Mucosa of stomach (tissue), 1 donor: ENCODE data around the gene DDX46.
"Not testable (repeated sequence)": the region's sequence is repeated elsewhere in the genome, so short reads cannot be mapped to it uniquely, and the experiment has no call there.

Source experiments
- H3K27me3 ChIP-seq: one replicate; pipeline ENCODE4 v1.7.0; 2013; ENCODE audit warnings: mild to moderate bottlenecking, low read length; ENCODE audit not compliant: control insufficient read depth, insufficient read depth
- H3K36me3 ChIP-seq: one replicate; pipeline ENCODE4 v1.7.0; 2013; ENCODE audit warnings: low read length; ENCODE audit not compliant: control insufficient read depth, insufficient read depth
- H3K4me1 ChIP-seq: one replicate; pipeline ENCODE4 v1.7.0; 2013; ENCODE audit warnings: mild to moderate bottlenecking, low read length; ENCODE audit not compliant: control insufficient read depth, insufficient read depth
- H3K4me3 ChIP-seq: one replicate; pipeline ENCODE4 v1.7.0; 2013; ENCODE audit warnings: low read length
- H3K9ac ChIP-seq: one replicate; pipeline ENCODE4 v1.7.0; 2013; ENCODE audit warnings: mild to moderate bottlenecking, low read length, moderate library complexity
- H3K9me3 ChIP-seq: one replicate; pipeline ENCODE4 v1.7.0; 2013; ENCODE audit warnings: mild to moderate bottlenecking, low read length, moderate library complexity; ENCODE audit not compliant: control insufficient read depth
- donor health status: Pancreatic carcinoma.

The DDX46 gene

GRCh38 chr5:134851307-134851923, 92.8 kb downstream of the DDX46 start:
- no peak overlapping the region for H3K4me3 ChIP-seq
- H3K4me1 ChIP-seq = peaks cover 16% of the 10 kb centered on the region
- peaks cover 6% of the 10 kb centered on the region for H3K36me3 ChIP-seq
- no peaks in the 10 kb centered on the region for H3K27me3 ChIP-seq
- no peaks in the 10 kb centered on the region for H3K9me3 ChIP-seq
- H3K9ac ChIP-seq = no peak overlapping the region

GRCh38 chr5:134856465-134856864, 97.9 kb downstream of the DDX46 start:
- H3K9ac ChIP-seq, H3K4me3 ChIP-seq, H3K27me3 ChIP-seq, H3K9me3 ChIP-seq, H3K36me3 ChIP-seq, H3K4me1 ChIP-seq: not testable (repeated sequence)

- no peaks in the 10 kb centered on the region for H3K27me3 ChIP-seq
- H3K9me3 ChIP-seq = no peaks in the 10 kb centered on the region
- H3K9ac ChIP-seq = no peak overlapping the region
- peaks cover 6% of the 10 kb centered on the region for H3K36me3 ChIP-seq
- H3K4me1 ChIP-seq = no peaks in the 10 kb centered on the region
- no peak overlapping the region for H3K4me3 ChIP-seq
These were observed 98.8 kb downstream of the DDX46 start for GRCh38 chr5:134857401-134857800.

GRCh38 chr5:134864707-134865106, 106.1 kb downstream of the DDX46 start:
- Histone ChIP-seq H3K4me3 (no peak overlapping the region), H3K9me3 (no peaks in the 10 kb centered on the region), H3K4me1 (no peaks in the 10 kb centered on the region), H3K36me3 (no peaks in the 10 kb centered on the region), H3K9ac (no peak overlapping the region), H3K27me3 (no peaks in the 10 kb centered on the region)

GRCh38 chr5:134873494-134873893, 114.9 kb downstream of the DDX46 start:
- Histone ChIP-seq H3K36me3 (no peaks in the 10 kb centered on the region), H3K9me3 (no peaks in the 10 kb centered on the region), H3K4me1 (peaks cover 12% of the 10 kb centered on the region), H3K27me3 (no peaks in the 10 kb centered on the region), H3K4me3 (peak overlapping the region; percentile 12), H3K9ac (peak overlapping the region; percentile 68)

GRCh38 chr5:134873987-134874830, 115.6 kb downstream of the DDX46 start, which contains the start of gene TXNDC15:
Gene TXNDC15, plus strand, starts transcription at chr5:134874371. Its CDS starts 57 bp downstream, at chr5:134874428.
- Histone ChIP-seq H3K27me3 (no peaks in the 10 kb centered on the region), H3K4me3 (peak within 1 kb of the TSS; percentile 94), H3K36me3 (no peaks in the 10 kb centered on the region), H3K9ac (peak within 1 kb of the TSS; percentile 68), H3K4me1 (peaks cover 12% of the 10 kb centered on the region), H3K9me3 (no peaks in the 10 kb centered on the region)

GRCh38 chr5:134874831-134875655, 116.5 kb downstream of the DDX46 start:
- Histone ChIP-seq H3K27me3 (no peaks in the 10 kb centered on the region), H3K36me3 (no peaks in the 10 kb centered on the region), H3K4me1 (peaks cover 12% of the 10 kb centered on the region), H3K4me3 (peak overlapping the region; percentile 94), H3K9ac (peak overlapping the region; percentile 68), H3K9me3 (no peaks in the 10 kb centered on the region)

GRCh38 chr5:134877159-134877558, 118.6 kb downstream of the DDX46 start:
- Histone ChIP-seq H3K9ac (no peak overlapping the region), H3K9me3 (no peaks in the 10 kb centered on the region), H3K36me3 (no peaks in the 10 kb centered on the region), H3K27me3 (no peaks in the 10 kb centered on the region), H3K4me3 (no peak overlapping the region), H3K4me1 (peaks cover 12% of the 10 kb centered on the region)

GRCh38 chr5:134878403-134878802, 119.8 kb downstream of the DDX46 start:
- Histone ChIP-seq H3K36me3 (no peaks in the 10 kb centered on the region), H3K4me3 (no peak overlapping the region), H3K9ac (no peak overlapping the region), H3K4me1 (peaks cover 11% of the 10 kb centered on the region), H3K27me3 (no peaks in the 10 kb centered on the region), H3K9me3 (no peaks in the 10 kb centered on the region)

- no peak overlapping the region for H3K9ac ChIP-seq
- H3K36me3 ChIP-seq = no peaks in the 10 kb centered on the region
- H3K4me1 ChIP-seq = peaks cover 8% of the 10 kb centered on the region
- H3K4me3 ChIP-seq = no peak overlapping the region
- no peaks in the 10 kb centered on the region for H3K27me3 ChIP-seq
- H3K9me3 ChIP-seq = no peaks in the 10 kb centered on the region
These were observed 120.9 kb downstream of the DDX46 start for GRCh38 chr5:134879456-134879855.
